SH-SY5Y (cell line): ENCODE results near the gene SNF8.

Experiments
- GATA2 ChIP-seq: IDR thresholded peaks from 2 replicates; pipeline ENCODE4 v1.6.1; 2011; ENCODE audit warnings: mild to moderate bottlenecking, low read depth, low read length
- GATA3 ChIP-seq: IDR thresholded peaks from 2 replicates; pipeline ENCODE4 v1.6.1; 2011; ENCODE audit warnings: low read depth, mild to moderate bottlenecking, low read length, moderate library complexity

The SNF8 gene

GRCh38 chr17:48944515-48945260, at the start of gene SNF8:
TSS of gene SNF8 (minus strand) at chr17:48944842. CDS start at chr17:48944734, 108 bp downstream.
- TF ChIP-seq GATA3 (no peak), GATA2 (no peak)

- TF ChIP-seq GATA3 (no peak), GATA2 (no peak)
Observed at GRCh38 chr17:48993951-48994350, 49.3 kb upstream of the SNF8 start.

DNA sequence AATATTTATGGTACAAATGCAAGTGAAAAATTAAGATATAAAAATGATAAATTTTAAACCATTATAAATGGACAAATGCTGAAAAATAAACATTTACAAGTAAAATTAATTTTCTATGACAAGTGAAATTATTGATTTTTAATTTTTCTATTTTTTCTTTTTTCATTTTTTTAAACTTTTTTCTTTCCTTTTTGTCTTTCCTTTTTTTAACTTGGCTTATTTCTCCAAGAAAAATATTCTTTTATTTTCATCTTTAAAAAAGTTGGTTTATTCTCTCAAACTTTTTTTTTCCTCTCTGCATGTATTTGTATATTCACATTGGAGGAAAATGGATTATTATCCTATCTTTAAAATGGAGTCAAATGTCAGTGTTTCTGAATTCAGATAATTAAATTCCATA, 48.7 kb upstream of the SNF8 start:
- TF ChIP-seq GATA2 (no peak), GATA3 (no peak)

DNA sequence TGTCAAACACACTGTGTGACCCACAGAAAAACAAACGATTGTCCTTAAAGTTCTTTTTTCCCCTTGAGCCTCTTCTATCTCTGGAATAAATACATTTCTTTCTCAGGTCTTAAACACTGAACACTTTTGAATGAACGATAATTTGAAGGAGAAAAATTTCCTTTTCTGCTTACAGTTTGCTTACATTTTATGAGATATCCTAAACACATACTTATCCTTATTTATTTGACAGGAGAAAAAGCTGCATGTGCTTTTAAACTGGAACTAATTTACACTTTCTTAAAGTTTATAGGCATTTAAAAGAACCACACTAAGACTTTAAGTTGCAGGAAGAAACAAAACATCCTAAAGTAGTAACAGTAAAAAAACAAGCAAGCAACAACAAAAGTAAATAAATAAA, 47.8 kb upstream of the SNF8 start:
- TF ChIP-seq GATA2 (no peak), GATA3 (no peak)

DNA sequence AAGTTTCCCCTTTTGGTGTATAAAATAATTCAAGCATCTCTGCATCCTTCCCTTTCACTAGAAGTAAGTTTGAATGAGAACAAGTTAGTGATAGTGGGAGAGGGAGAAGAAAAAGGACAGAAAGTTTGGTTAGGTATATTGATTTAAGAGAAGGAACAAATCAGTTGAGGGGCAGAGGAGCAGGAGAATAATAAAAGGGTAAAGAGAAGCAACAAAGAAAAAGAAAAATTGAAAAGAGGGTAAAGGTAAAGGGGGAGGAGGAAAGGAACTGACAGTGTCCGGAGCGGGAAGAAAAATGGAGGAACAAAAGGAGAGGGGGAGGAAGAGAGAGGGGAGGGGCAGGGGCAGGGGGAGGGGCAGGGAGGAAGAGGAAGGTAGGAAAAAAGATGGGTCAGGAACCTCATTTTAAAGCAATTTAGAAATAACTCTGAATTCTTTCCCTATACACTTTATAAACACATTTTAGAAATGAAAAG, 46.3 kb upstream of the SNF8 start:
- TF ChIP-seq GATA2, result no peak
- TF ChIP-seq GATA3, result no peak

GRCh38 chr17:48989100-48989499, 44.5 kb upstream of the SNF8 start:
- TF ChIP-seq GATA2, result no peak

DNA sequence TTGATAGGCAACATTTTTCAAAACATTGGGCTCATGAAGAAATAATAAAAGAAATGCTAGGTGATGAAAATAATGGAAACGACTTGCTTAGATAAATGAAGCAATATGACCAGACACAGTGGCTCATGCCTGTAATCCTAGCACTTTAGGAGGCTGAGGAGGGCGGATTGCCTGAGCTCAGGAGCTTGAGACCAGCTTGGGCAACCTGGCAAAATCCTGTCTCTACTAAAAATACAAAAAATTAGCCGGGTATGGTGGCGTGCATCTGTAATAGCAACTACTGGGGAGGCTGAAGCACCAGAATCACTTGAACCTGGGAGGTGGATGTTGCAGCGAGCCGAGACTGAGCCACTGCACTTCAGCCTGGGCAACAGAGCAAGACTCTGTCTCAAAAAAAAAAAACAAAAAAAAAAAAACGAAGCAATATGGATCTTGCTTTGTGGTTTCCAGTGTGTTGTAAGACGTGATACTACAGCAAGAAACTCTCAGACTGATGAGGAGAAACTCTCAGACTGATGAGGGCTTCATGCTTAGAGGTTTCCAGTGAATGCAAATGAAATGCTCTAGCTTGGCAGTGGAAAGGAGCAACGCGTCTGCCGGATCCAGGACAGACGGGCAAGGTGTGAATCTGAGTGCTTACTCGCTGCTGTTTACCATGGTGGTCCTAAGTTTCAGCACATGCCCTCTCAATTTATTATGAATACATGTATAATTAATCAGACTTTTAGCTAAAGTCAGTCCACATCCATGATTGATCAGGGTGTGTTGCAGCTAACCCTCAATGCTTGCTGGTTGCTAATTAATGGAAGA, 41.0 kb upstream of the SNF8 start:
- TF ChIP-seq GATA2 (no peak), GATA3 (no peak)

DNA sequence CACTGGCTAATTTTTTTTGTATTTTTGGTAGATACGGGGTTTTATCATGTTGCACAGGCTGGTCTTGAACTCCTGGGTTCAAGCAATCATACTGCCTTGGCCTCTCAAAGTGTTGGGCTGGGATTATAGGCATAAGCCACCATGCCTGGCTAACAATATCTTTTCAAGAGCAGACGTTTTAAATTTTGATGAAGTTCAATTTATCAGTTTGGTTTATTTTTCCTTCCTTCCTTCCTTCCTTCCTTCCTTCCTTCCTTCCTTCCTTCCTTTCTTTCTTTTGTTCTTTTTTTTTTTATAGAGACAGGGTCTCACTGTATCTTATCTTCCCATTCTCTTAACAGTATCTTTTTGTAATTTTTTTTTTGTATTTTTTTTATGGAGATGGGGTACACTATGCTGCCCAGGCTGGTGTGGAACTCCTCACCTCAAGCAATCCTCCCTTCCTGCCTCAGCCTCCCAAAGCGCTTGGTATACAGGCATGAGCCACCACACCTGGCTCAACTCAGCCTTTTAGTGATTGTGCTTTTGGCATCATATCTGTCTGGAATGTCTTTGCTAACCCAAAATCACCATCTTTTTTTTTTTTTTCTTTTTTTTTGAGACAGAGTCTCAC, 37.4 kb upstream of the SNF8 start:
- TF ChIP-seq GATA2, result no peak
- TF ChIP-seq GATA3, result no peak

DNA sequence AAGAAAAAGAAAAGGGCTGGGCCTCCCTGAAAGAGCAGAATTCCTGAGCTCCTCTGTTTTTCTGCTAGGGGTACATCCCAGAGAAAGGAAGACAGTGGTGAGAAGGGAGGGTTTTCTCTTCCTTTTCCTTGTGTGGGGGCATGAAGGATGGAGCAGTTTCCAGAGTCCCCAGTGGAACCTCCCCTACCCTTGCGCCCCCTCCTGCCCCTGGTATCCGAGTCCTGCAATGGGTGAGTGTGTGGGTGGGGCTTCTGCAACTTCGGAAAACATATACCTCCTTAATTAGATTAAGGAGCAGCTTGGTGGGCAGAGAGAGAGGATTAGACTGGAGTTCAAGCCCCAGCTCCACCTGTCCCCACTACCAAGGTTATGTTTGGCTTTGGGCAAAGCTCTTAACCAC, 29.2 kb upstream of the SNF8 start:
- no peak for TF ChIP-seq GATA3
- TF ChIP-seq GATA2, result no peak

DNA sequence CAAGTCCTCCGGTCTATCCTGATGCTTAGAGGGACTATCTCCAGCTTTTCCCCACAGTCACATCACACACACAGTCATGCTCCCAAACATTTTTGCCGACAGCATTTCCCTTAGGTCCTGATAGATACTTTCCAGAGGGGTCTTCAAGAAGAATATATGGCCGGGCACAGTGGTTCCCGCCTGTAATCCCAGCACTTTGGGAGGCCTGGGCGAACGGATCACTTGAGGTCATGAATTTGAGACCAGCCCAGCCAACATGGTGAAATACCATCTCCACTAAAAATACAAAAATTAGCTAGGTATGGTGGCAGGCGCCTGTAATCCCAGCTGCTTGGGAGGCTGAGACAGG, 28.1 kb upstream of the SNF8 start:
- TF ChIP-seq GATA2 (no peak), GATA3 (no peak)

GRCh38 chr17:48970865-48971687, 26.4 kb upstream of the SNF8 start:
- TF ChIP-seq GATA2, result no peak
- TF ChIP-seq GATA3, result no peak

DNA sequence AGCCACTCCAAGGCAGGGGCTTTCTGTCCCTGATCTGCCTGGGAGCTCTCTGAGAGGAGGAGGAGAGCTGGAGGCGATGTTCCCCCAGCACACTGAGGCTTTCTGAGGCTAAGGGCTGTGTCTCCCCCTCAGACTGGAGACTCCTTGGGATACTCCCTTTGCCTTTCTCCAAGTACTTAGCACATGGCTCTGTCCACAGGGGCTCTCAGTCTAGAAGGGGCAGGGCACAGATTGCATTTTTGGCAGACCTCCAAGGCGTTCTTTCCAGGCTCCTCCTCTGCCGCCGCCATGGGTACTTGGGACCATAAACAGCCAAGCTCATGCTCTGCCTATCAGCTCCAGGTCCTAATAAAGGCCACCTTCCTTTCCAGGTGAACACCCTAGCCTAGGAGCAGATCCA, 25.6 kb upstream of the SNF8 start:
- no peak for TF ChIP-seq GATA3

DNA sequence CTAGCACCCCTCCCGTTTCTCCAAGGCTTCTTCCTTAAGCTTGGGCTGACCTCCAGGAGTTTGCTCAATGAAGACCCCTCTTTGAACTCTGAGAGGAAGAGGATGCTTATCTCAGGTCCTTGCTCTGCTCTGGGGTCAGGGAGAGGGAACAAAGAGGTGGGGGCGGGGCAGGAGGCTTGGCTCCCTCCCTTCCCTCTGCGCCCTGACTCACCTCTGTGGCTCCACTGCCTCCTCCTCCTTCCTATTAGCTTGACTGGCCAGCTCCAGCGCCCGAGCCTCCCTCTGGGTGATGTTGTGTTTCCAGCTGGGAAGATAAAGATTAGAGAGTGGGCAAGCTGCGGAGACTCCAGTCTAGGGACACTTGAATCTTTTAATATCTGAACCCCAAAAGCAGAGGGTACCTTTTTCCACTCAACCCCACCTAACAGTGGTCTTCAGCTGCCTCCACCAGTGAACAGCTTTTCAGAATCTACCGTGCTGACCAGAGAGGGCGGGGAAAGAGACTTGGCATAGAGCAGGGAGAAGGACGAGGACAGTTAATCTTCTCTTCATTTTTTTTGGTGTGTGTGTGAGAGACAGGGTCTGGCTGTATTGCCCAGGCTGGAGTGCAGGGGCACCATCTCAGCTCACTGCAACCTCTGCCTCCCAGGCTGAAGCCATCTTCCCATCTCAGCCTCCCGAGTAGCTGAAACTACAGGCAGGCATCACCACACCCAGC, 17.0 kb upstream of the SNF8 start:
- TF ChIP-seq GATA2 (no peak), GATA3 (no peak)
